ENCODE data around the gene OTX1.

Gene OTX1

DNA sequence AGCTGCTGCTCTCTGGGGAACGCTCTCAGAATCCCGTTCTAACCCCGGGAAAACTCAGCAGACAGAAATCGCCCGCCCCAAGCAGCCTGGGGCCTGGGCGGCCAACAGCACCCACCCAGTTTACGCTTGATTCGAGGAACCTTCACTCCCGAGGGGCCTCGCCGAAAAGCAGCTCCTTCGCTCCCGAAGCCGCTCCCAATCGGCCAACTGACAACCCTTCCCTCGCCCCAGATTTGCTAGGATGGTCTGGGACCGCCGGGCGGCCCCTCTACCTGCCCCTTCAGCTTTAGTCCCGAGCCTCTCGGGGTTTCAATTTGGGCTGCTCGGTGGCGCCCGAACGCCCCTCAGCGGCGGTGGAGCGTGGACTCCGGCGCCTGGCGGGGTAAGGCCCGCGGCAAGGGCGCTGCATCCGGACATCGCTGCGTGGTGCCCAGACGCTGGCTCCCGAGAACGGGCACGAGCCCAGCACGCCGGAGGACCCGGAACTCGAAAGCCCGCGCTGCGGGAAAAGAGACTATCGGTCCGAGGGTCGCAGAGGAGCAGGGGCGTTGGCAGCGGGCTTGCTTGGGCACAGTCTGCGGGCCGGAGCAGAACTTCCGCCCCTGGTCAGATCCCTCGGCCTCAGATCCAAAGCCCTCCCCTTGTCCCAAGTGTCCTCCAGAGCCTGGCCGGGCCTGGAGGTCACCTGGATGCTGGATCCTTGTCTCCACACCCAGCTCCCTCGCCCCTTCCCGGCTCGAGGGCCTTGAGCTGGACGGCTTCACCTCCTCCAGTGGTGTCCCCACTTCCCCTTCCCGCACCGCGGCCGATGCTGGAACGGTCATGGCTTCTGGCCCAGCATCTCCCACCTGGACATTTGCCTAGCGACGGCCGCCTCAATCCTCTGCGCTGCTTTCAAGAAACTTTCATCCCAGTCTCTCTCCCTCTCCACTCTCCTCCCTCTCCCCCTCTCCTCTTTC, 3.0 kb upstream of the OTX1 start:
- DNase-seq, result no peak

DNA sequence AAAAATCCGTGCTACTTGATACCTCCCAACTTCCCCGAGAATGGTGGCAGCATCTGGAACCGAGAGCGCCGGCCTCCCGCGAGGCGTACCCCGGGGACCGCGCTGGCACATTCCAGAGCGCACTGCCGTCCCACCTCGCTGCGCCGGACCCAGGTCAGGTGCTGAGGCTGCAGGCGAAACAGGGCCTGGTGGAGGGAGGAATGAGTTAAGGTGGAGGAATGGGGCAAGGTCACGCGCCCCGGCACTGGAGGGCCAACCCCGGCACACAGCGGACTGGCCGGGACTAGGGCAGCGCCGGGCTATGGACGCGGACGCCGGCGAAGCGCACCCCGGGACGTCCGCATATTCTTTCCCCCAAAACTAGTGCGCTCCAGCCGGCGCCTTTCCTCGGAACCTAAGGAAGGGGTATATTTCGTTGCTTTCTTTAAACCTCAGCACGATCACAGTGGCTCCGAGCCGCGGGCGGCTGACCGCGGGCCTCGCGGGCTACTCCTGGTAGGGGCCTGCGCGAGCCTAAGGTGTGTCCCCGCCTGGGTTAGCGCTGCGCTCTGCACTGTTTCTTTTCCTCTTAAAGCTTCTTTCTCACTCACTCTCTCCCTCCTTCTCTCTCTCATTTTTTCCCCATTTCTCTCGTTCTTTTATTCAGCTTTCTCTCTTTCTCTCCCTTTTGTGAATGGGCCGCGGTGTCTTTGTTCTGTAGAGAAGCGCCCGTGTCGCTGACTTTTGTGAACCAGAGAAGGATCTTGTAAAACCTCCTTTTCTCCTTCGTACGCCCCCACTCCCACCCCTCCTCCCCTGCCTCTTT, 2.1 kb upstream of the OTX1 start:
- DNase-seq, result no peak

DNA sequence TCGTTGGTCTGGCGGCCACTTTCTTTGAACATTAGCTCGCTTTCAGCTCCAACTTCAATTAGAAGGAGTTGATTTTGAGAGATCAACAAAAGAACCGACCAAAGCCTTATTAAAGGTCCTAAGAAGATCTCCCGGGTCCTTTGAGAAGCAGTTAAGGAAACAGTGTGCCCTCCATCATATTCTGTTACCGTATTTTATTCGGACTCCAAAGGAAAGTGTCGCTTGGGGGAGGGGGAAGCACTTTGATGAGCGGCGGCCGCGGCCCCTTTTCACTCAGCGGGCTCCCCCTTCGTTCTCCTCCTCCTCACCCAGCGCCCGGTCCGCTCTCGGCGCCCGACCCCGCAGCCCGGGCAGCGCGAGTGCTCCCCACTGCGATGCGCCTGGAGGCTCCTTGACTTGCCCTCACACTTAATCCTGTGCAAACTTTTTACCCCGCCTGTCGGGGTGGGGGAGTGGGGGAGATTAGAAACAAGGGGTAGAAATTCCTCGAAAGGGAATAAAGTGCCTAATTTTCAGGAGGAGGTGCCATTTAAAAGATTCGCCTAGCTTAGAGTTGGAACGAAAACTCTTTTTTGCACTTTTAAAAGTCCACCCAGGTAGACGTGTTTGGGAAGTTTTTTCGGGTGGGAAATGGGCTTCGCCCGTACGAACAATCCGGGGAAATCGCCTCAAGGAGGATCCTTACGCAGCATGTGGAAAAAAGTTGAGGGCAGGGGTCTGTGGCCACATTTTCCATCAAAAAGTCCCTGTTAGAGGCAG, 1.2 kb upstream of the OTX1 start:
- DNase-seq, result no peak

DNA sequence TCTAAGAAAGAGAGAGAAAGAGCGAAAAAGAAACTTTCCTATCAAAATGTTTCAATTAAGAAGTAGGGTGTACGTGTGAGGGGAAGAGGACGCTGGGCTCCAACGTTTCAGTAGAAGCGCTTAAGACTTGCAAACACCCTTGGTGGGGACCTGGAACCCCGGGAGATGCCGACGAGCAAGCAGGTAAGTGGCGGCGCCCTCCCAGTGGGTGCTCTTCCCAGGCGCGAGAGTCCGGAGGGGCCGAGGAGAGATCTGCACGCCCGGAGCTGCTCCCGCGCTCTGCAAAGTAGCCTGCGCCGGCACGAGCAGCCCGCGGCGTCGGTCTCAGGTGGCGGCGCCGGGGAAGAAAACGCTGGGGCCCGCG, 678 bp upstream of the OTX1 start:
- no peak for DNase-seq

DNA sequence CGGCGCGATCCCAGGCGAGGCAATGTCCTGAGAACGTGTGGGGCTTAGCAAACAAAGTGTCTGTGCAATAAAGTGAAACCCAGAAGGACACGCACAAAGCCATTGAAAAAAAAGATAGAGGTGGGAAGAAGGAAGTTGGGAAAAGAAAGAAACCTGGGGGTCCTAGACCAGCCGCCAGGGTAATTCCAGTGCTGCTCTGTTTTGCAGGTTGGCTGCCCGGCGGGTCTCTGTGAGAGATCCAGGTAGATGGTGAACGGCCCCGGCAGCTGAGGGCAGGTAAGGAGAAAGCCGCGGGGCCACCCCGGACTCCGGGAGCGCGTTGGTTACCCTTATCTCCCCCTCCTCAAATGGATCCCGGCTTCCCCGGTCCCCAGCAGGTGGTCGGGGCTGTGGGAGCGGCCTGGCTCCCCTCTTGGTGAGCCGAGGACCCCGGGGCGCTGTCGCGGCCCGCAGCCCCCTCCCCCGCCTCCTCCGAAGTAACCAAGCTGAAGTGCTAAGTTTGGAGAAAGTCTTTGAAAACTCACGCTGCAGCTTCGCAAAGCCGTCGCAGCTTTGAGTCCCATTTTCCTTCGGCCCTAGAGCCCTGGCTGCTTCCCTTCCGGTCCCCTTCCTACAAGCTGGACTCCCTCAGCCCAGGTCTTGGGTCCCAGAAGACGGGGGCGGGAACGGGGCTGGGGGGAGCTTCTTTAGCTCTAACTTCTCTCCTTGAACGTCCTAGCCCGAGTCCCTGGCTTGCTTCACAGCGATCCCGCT, 588 bp downstream of the OTX1 start:
- DNase-seq, result no peak

DNA sequence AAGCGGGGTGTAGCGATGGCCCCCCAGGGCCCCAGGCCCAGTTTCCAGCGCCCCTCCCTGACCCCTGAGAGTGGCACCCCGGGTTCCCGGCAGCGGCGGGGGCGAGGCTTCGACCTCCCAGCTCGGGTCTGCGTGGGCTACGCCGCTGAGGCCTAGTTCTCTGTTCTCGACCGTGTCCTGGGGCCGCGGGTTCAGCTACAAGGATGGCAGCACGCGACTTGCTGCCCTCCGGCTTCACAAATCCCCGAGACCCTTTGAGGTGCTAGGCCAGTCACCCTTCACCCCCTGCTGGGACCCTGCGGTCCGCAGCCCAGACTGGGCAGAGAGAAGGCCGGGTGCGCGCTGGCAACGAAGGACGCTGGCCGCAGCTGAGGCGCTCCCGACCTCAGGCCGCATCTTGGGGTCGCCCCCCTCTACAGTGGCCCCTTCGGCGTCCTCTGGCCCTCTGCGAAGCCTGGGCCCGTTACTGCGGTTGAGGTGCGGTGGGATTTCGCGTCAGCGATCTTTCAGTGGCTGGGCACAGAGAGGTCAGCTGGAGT, 1.2 kb downstream of the OTX1 start:
- DNase-seq, result no peak

GRCh38 chr2:63052411-63053080, 1.9 kb downstream of the OTX1 start:
- DNase-seq, result no peak

DNA sequence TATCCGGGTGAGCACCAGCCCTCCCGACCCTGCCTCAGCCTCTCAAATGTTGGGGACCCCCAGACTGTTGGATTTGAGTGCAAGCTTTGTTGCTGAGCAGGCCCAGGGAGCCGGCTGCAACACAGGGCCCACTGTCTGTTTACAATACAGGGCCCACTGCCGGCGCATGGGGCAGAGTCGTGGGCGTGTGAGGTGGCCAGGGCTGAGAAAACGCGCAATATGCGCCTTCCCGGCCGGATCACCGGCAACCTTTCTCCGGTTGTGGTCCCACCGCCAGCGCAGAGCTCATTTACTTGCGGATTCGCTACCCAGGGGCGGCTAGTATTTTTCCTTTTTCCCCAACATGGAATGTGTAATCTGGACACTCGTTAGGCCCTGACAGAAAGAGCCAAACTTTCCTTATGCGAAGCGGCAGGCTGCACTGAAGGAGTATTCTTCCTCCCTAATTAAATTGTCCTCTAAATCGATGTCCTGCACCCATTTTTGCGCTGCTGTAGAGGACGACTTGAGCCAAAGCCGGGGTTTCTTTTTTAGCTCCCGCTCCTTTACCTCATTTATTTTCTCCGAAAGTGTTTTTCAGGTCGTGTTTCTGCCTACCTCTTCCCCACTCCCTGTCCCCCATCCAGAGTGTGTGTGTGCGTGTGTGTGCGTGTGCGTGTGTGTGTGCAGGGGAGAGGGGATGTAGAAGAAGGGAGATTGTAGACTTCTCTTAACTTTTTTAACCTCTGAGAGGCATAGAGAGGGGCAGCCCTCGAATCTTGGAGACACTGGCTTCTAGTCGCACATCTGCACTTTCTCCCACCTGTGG, 2.7 kb downstream of the OTX1 start:
- DNase-seq, result no peak

DNA sequence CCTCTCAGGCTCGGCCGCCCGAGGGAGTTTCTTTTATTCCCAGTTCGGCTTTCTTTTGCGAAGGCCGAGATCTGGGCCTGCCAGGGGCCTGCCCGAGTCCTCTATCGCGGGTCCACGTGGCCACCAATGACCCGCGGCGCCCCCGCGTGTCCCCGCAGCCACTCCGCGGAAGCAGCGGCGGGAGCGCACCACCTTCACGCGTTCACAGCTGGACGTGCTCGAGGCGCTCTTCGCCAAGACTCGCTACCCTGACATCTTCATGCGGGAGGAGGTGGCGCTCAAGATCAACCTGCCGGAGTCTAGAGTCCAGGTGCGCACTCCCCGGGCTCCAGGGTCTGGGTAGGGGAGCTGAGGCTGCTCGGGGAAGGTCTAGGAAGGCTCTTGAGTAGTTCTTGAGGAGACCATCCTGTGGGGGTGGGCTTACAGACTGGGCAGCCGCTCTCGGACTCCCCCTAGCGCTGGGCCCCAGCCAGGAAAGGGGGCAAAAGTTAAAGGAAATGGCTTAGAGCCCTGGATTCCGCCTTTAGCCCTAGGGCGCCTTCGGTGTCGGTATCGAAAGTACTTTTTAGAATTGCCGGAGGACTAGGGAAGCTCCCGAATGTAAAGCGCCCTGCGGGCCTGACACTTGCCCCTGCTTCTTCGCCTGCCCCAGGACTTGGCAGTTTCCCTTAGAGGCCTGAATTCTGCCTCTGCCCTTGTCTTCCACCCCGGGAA, 3.4 kb downstream of the OTX1 start:
- no peak for DNase-seq

GRCh38 chr2:63054841-63055225, 4.2 kb downstream of the OTX1 start:
- no peak for DNase-seq

- DNase-seq, result no peak
Observed at GRCh38 chr2:63055226-63056106, 4.8 kb downstream of the OTX1 start.

DNA sequence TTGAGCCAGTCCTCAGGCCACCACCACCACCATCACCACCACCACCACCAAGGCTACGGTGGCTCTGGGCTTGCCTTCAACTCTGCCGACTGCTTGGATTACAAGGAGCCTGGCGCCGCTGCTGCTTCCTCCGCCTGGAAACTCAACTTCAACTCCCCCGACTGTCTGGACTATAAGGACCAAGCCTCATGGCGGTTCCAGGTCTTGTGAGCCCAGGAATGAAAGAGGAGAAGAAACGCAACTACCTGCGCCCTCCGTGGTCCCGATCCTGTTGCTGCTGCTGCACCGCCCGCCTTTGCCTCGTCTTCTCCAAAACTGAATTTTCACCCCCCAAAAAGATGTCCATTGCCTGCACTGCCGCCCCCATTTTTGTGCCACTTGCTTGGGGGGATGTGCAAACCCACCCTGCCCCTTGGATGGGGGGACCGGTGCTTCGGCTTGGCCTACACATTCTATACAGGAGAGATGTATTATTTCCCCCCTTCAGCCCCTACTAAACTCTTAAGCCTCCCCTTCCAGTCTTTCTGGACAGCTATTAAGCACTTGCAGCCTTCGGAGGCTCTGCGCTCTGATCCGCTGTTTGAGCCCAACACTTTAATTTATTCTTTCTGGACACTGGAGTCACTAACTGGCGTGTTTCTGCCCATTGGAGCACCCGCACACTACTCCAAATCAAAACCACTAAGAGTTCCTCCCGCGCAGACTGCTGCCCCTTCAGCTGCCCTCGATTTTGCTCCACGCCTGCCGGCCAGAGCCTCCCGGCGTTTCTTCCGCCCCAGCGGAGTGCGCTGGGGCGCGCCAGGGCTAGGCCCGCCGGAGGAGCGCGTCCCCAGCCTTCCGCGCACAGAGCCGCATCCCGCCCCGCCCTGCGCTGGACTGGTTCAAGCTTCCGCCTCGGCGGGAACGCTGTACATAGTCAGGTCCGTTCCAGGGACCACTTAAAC, 5.7 kb downstream of the OTX1 start:
- no peak for DNase-seq

DNA sequence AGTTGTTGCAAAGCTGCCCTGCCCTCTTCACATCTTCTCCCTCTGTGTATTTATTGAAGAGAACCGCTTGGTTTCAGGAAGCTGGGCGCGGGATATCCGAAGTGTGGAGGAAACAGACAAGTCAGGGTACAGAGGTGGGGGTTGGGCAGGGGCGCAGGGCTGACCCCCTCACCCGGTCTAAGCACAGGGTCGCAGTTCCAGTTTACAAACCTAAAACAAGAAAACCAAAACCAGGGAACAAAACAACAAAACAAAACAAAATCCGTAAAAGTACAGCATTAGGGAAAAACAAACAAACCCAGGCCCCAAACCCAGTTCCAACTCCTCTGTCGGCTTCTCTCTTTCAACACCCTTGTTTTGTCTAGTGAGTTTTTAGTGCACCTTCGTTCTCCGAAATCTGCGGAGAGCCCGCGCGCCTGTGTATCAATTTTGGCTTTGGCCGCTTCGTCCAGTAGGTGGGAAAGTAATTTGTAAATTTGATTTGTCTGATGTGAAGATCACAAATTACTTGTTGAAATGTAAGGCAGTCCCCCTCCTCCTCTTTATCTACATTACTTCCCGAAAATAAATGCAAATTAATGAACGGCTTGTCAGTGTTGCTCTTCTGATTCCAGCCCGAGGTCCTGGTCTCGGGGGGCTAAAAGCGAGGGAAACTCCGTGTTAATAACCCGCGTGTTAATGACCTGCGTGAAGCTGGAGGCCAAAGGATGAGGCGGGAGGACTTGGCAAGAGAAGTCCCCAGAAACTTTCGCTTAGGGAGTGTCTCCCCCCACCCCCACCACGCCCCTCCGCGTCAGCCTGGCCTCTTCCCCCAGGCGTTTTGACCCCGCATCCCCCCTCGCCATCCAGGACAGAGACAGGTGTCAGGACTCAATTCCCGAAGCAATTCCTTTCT, 6.9 kb downstream of the OTX1 start:
- DNase-seq, result no peak

DNA sequence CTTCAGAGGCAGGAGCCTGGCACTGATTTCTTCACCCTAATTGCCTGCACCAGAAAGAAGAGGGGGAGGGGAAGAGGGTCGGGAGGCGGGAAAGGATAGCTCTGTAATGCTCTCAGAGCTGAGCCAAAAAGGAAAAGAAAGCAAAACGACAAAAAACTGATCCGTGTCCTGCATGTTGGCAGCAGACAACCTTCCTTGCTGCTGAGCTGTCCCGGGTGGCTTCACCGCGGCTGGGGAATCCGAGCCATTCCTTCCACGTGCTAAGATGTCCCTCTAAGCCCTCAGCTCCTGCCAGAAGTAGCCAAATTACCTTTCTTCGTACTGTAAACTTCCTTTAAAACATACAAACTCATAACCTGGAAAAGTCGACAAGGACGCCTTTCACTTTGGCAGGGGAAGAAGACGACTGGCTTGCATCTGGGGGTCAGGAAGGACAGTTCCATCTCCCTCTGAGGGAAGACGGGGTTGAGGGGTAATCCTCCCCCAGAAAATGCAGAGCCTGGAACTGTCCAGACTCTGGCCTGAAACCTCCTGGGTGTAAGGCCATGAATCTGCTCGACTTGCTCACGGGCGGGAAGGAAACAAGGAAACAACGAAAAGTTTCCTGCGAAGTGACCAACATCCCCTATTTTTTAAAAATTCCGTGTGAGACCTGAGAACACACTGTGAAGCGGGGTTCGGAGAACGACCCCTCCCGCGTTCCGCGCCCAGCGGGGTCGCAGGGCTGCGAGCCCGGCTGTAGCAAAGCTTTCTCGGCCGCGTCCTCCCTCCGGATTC, 7.7 kb downstream of the OTX1 start:
- DNase-seq, result no peak

DNA sequence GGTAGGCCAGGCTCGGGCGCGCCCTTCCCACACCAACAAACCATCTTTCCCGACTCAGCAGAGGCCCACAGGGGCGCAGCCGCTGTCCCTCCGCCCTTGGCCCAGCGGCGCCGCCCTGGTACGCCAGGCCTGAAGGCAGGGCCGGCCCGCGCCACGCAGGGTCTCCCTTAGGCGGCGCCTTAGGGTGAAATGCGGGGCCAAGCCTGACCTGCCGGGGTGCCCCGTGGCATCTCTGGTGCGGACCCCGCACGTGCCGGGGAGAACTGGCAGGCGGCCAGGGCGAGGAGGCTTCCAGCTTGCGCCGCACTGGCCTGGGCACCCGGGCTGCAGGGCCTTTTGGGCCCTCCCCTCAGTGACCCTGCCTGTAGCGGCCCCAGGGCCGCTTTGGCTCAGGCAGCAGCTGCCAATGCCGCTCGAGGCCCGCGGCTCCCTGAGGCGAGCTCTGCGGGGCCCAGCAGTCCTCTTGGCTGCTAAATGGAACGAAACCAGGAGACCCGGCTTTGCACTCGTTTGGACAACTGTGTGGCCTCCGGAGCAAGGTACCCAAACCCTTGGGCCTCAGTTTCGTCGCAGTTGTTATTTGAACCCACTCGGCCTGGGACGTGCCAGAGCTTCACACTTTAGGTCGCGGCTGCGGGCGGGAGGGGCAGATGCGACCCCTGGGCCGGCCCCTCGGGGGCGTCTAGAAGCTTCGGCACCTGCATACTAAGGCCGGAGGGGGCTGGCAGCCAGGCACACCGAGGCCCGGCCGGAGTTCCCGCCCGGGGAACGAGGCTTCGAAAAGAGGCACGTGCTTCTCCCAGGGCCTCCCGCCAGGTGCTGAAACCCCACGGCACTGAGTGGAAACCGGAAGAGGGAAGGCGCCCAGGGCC, 8.5 kb downstream of the OTX1 start:
- DNase-seq, result no peak
